ENCODE data around the gene CLEC18B.
"Not testable (repeated sequence)": the region's sequence is repeated elsewhere in the genome, so short reads cannot be mapped to it uniquely, and the experiment has no call there.

The CLEC18B gene

DNA sequence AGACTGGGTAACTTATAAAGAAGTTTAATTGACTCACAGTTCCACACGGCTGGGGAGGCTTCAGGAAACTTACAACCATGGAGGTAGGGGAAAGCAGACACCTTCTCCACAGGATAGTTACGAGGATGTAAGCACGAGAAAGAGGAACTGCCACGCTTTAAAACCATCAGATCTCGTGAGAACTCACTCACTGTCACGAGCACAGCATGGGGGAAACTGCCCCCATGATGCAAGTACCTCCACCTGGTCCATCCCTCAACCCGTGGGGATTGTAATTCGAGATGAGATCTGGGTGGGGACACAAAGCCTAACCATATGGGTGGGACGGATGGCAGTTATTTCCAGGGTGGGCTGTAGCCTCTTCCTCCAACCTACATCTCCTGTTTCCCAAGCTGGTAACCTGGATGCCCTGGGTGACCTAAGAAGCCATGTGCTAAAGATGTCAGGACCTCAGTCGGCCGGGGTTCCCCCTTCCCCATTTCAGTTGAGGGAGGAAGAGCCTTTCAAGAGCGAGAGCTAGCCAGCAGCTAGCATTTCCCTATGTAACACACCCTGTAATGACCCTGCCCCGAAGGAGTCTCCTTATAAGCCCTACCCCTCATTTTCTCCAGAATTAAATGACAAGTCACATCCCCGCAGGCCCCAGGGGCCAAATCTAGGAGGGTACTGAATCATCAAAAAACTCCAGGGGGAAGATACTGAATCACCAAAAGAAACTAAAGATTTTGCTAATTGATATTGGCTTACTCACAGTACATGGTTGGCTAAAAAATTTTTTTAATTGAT, 16.9 kb downstream of the CLEC18B start:
- DNase-seq: not testable (repeated sequence)

- DNase-seq: not testable (repeated sequence)
These were observed 21.0 kb downstream of the CLEC18B start for GRCh38 chr16:74400238-74400637.

GRCh38 chr16:74398212-74398895, 22.9 kb downstream of the CLEC18B start:
- DNase-seq: not testable (repeated sequence)

GRCh38 chr16:74396521-74397017, 24.7 kb downstream of the CLEC18B start:
- DNase-seq: not testable (repeated sequence)

- not testable (repeated sequence) for DNase-seq
These were observed 26.7 kb downstream of the CLEC18B start for GRCh38 chr16:74394604-74395003.

- DNase-seq: not testable (repeated sequence)
These were observed 27.1 kb downstream of the CLEC18B start for GRCh38 chr16:74394131-74394530.

- not testable (repeated sequence) for DNase-seq
These were observed 29.7 kb downstream of the CLEC18B start for GRCh38 chr16:74391454-74392050.

DNA sequence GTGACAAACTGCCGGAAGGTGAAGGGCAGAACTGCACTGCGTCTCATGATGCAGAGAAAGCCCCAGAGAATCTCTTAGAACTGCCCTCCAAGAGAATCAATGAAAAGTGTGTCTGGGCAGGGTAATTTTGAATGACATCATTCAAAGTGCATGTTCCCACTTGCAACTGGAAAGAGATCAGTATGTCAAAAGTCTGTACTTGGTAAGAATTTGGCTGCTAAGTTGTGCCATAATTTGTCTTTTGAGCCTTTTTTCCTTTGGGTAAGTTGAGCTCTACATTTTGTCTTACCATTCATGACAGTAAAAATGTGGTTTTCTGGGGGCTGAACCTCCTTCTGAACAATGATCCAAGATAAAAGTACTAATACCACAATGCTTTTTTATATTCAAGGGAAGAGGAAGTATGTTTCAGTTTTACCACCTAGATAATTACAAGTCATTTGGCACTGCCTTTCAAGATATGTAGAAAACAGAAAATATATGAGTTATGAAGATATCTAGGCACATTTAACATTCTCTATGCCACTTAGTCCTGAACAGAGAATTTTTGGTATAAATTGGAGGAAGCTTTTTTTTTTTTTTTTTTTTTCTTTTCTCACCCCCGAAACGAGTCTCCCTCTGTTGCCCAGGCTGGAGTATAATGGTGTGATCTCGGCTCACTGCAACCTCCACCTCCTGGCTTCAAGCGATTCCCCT, 38.8 kb downstream of the CLEC18B start:
- DNase-seq: not testable (repeated sequence)

GRCh38 chr16:74373847-74374184, 47.5 kb downstream of the CLEC18B start:
- not testable (repeated sequence) for DNase-seq

DNA sequence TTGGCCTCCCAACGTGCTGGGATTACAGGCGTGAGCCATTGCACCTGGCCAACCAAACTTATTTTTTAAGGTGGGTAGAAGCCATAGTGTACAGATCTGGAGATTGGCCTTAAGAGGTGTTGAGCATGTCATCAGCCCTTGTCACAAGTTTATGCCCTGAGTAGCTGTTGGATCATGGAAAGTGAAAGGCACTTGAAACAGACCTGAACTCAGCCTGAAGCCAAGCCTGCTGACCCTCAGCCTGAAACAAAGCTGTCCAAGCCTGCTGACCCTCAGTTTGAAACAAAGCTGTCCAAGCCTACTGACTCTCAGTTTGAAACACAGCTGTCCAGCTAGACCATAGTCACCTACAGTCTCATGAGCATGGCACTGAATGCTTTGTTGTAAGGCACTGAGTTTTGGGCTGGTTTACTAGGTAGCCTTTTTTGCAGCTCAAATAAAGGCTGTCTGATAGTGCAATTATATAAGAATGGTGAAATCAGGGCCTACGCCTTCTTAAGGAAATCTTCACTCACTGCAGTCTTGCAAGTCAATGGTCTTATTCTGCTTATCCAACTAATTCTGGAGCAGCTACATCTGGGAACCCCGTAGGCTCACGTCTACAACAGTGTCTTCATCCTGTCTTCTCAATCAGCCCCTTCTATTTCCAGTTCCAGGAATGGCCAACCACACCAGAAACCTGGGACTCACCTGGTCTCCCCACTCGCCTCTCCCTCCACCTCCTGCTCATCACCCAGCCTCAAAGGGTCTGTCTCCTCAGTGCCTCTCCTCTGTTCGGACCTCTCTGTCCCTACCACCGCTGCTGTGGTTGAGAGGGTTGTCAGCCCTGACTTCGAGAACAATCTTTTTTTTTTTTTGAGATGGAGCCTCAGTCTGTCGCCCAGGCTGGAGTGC, 48.1 kb downstream of the CLEC18B start:
- DNase-seq: no peak

DNA sequence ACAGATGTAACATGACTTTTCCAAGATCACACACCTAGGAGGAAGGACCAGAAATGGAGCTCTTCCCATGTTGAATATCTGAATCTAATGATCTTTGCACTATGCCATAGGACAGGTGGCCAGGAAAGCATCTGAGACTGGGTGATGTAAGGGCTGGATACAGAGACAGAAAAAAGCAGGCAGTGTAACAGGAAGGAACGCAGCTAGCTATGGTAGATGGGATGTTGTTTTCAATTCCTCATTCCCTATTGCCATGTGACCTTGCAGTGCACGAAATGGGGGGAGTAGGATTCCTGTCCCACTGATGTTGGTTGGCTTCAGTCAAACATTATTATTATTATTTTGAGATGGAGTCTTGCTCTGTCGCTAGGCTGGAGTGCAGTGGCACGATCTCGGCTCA, 48.9 kb downstream of the CLEC18B start:
- peak; percentile 68 for DNase-seq

DNA sequence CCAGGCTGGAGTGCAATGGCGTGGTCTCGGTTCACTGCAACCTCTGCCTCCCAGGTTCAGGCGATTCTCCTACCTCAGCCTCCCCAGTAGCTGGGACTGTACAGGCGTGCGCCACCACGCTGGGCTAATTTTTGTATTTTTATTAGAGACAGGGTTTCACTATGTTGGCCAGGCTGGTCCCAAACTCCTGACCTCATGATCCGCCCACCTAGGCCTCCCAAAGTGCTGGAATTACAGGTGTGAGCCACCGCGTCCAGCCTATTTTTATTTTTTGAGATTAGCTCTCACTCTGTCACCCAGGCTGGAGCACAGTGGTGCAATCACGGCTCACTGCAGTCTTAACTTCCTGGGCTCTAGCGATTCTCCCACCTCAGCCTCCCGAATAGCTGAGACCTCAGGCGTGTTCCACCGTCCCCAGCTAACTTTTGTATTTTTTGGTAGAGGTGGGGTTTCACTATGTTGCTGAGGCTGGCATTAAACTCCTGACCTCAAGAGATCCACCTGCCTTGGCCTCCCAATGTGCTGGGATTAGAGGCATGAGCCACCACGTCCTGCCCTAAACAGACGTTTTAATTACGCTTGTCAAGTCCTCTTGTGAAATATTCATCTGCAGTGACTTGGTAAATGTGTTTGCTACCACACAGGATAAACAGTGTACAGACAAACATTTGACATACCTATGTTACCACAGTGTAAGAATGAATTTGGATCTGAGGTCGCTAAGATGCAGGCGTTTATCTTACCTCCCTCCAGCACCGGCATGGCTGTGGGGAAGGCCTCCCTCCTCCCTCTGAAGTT, 50.7 kb downstream of the CLEC18B start:
- DNase-seq: peak; percentile 27

DNA sequence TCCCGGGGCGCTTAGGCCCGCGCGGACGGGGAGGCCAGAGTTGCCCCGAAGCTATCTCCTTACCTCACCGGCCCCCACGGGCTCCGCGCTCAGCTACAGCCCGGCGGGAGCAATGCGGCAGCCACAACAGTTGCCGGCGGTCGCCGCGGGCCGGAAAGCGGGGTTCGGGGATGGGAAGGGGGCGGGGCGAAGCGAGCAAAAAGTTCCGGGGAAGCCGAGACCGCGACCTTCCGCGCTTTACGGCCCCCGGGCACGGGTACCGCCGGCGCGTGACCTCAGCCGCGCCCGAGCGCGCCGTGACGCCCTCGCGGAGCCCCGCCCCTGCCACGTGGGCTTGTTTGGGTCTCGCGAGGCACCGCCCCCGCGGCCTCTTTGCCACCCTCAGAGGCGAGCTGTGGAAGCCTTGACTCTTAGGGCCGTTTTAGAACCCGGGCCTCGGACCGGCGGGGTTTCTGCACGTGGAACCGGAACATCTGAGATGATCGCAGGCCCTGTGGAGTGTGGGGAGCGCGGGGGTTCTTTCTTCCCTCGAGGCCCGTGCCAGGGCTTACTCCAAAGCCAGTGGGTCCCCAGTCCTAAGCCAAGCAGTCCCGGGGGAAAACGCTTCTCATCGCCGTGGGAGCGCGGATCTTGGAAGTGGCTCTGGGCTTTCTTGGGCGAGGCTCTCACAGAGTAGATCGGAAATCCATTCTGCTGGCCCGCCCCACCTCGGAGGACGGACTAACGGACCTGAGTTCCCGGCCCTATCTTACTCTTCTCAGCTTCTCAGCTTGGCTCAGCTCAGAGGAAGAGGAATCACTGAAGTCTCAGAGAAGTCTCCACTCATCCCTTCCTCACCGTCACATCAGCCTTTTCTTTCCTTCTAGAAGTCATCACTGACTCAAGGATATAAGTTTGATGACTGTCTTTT, 53.0 kb downstream of the CLEC18B start:
- DNase-seq: peak; percentile 93

DNA sequence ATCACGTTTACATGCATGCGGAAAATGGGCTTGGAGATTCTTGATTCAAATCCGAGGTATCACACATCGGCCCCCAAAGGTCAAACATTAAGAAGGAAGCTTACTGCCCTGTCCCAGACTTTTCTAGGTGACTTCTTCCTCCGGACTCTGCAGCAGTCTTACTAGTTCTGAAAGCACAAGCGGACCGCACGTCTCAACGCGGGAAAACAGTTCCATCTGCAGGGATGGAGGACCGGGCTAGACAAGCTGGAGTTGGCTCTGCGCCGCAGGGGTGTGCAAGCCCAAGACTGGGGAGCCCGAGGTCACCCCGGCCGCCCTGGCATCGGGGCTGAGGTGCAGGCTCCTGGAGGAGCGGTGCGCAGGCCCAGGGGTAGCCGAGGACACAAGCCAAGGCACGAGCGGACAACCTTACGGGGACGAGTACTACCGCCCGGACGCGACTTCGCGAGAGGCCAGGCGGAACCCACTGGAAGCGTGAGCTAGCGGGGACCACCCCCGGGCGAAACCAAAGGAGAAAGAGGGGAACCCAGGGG, 53.7 kb downstream of the CLEC18B start:
- DNase-seq: peak; percentile 45

GRCh38 chr16:74361646-74362610, 59.4 kb downstream of the CLEC18B start:
- not testable (repeated sequence) for DNase-seq

All from MV-4-11 (cell line).